GM19099 (cell line): ENCODE results near the gene RNF187.

ENCODE experiments used
- POLR2A ChIP-seq: IDR thresholded peaks from 3 replicates; pipeline ENCODE4 v1.6.1; 2011; ENCODE audit warnings: low read depth; ENCODE audit not compliant: insufficient read length; ENCODE audit errors: extremely low read depth

Gene RNF187

GRCh38 chr1:228541725-228542124 is 54.5 kb downstream of the RNF187 start:
- TF ChIP-seq POLR2A = no peak

GRCh38 chr1:228542376-228542775 is 55.2 kb downstream of the RNF187 start:
- TF ChIP-seq POLR2A = no peak

DNA sequence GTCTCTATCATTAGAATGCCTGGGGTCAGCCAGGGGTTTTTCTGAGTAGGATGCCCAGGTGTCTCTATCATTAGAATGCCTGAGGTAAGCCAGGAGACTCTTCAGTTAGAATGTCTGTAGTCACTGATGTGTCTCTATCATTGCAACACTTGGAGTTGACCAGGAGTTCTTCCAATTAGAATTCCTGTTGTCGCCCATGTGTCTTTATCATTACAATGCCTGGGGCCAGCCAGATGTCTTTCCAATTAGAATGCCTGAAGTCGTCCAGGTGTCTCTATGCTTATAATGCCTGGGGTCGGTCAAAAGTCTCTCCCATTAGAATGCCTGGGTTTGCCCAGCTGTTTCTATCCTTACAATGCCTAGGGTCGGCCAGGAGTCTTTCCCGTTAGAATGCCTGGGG is 55.8 kb downstream of the RNF187 start:
- TF ChIP-seq POLR2A = no peak

GRCh38 chr1:228543396-228543795 is 56.2 kb downstream of the RNF187 start:
- TF ChIP-seq POLR2A = no peak

GRCh38 chr1:228544021-228544850 is 57.1 kb downstream of the RNF187 start:
- TF ChIP-seq POLR2A = no peak

- no peak for TF ChIP-seq POLR2A
These were observed 57.9 kb downstream of the RNF187 start for GRCh38 chr1:228544921-228545591.
